HUES48 (cell line): ENCODE data around the gene KLHL4.

Experiments used
- H3K27ac ChIP-seq: one replicate; pipeline ENCODE4 v1.7.0; 2013; ENCODE audit warnings: low read depth, low read length, inconsistent platforms
- H3K27me3 ChIP-seq: 2 replicates; pipeline ENCODE4 v1.6.1; 2013; ENCODE audit warnings: mild to moderate bottlenecking, low read length; ENCODE audit not compliant: control insufficient read depth, insufficient read depth
- H3K36me3 ChIP-seq: 2 replicates; pipeline ENCODE4 v1.6.1; 2013; ENCODE audit warnings: low read length; ENCODE audit not compliant: control insufficient read depth, insufficient read depth
- H3K4me1 ChIP-seq: 2 replicates; pipeline ENCODE4 v1.6.1; 2013; ENCODE audit warnings: mild to moderate bottlenecking, low read length; ENCODE audit not compliant: control insufficient read depth, insufficient read depth
- H3K4me3 ChIP-seq: 2 replicates; pipeline ENCODE4 v1.5.1; 2013; ENCODE audit warnings: mild to moderate bottlenecking, low read depth, low read length
- H3K9ac ChIP-seq: 2 replicates; pipeline ENCODE4 v1.6.1; 2013; ENCODE audit warnings: mild to moderate bottlenecking, low read depth, low read length, moderate library complexity
- H3K9me3 ChIP-seq: 2 replicates; pipeline ENCODE4 v1.6.1; 2013; ENCODE audit warnings: low read length; ENCODE audit not compliant: control insufficient read depth, insufficient read depth

KLHL4 gene

GRCh38 chrX:87706134-87706533 lies 188.5 kb downstream of the KLHL4 start:
- H3K4me1 ChIP-seq = no peaks in the 10 kb centered on the region
- H3K9ac ChIP-seq = no peak overlapping the region
- no peaks in the 10 kb centered on the region for H3K27me3 ChIP-seq
- no peak overlapping the region for H3K4me3 ChIP-seq
- H3K27ac ChIP-seq = no peak overlapping the region
- peaks cover 24% of the 10 kb centered on the region for H3K9me3 ChIP-seq
- no peaks in the 10 kb centered on the region for H3K36me3 ChIP-seq

- Histone ChIP-seq H3K9ac (no peak overlapping the region), H3K4me3 (no peak overlapping the region), H3K27ac (no peak overlapping the region), H3K27me3 (no peaks in the 10 kb centered on the region), H3K36me3 (no peaks in the 10 kb centered on the region), H3K9me3 (peaks cover 30% of the 10 kb centered on the region), H3K4me1 (no peaks in the 10 kb centered on the region)
Measured at GRCh38 chrX:87710580-87710979, 193.0 kb downstream of the KLHL4 start.
